Stimulated activated CD4-positive, alpha-beta T cell treated with anti-CD3 and anti-CD28 coated beads, Interleukin-15, amount 100 ng/mL, for 48 hours (primary cell): ENCODE results near the gene UBE3A.

Experiments used
- DNase-seq, 2 donors: peaks; one replicate each; pipeline ENCODE4 v3.0.0-alpha.2; 2020; ENCODE audit warnings: low read depth in 2 of 2

Gene UBE3A

DNA sequence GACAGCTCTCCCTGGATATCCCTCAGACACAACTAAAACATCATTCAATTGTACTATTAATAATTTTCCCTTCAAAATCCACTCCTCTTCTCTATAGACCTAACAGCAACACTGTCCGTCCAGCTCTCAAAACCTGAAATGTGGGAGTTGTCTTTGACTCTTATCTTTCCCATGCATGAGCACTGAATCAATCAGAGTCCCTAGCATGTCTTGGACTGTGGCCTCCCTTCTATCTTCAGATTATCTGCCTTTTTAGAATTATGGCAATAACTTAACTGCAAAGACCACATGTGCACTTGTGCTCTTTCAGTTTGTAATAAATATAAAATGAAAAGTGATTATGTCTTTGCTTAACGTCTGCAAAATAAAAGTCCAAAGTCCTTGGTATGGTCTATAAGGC is 107.0 kb downstream of the UBE3A start:
- DNase-seq, result no peak

GRCh38 chr15:25331404-25331803 is 107.4 kb downstream of the UBE3A start:
- DNase-seq, result no peak

DNA sequence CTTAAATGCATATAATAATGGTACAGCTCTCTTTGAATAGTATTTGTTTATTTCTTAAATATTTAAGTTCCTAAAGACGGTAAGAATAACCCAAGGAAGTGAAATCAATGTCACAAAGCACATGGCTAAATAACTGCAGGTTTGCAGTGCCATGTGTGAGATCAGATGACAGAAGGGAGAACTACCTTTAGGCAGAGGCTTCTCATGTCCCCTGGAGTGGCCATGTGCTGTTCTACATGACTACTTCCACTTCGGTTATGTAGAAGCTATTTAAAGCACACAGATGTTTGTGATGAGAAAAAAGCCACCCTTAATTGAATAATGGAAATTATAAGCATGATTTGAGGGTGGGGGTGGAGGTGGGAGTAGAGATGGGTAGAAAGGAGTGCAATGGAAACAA is 109.1 kb downstream of the UBE3A start:
- DNase-seq, result no peak

DNA sequence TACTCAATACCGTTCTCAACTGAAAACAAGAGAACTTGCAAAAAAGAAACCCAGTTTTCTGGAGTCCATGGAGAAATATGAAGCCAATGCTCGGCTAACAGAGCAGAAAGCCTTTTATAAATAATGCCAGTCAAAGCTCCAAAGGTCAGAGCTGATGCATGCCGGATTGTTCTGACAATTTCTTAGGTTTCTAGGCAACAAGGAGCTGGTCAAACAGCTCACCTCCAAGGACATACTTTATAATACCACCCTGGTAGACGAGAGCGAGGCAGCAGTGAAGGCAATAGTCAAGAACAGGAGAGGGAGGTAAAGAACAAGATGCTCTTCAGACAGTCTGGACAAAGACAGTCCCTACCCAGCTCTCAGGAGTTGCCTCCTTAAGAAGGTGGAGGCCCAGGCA is 111.1 kb downstream of the UBE3A start:
- no peak for DNase-seq

DNA sequence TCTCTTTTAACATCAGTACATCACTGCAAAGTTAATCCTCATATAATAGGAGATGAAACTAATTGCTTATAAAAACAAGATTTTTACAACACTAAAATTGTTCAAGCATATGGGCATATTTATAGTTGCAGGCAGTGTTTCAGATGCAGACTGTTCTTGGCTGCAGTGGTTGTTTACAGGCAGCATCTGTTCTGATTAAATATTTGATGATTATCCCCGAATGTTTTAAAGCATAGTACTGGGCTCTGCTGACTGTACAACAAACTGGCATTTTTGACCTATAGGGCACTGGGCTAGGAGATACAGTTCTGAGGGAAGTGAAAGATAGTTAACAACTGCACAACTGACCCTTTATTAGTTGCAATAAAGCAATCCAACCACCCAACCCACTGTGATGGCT is 113.6 kb downstream of the UBE3A start:
- no peak for DNase-seq

- no peak for DNase-seq
Measured at GRCh38 chr15:25323420-25323819, 115.4 kb downstream of the UBE3A start.

- no peak for DNase-seq
Measured at GRCh38 chr15:25287823-25288222, 151.0 kb downstream of the UBE3A start.
